Activated CD4-positive, alpha-beta T cell treated with anti-CD3 and anti-CD28 coated beads, Interleukin-2, amount 50 U/mL, for 4 hours (primary cell): ENCODE measurements around the gene XIRP1.

Experiments used
- DNase-seq, 2 experiments: peaks; one replicate each; pipeline ENCODE4 v3.0.0-alpha.2; 2020

Gene XIRP1

GRCh38 chr3:39207361-39208186 lies 15.2 kb upstream of the XIRP1 start:
- DNase-seq = no peak

- DNase-seq = no peak
These were observed 13.6 kb upstream of the XIRP1 start for GRCh38 chr3:39205919-39206516.

GRCh38 chr3:39205131-39205530 lies 12.7 kb upstream of the XIRP1 start:
- DNase-seq = no peak

- DNase-seq = no peak
These were observed 11.5 kb upstream of the XIRP1 start for GRCh38 chr3:39203860-39204259.

GRCh38 chr3:39203402-39203801 lies 11.0 kb upstream of the XIRP1 start:
- no peak for DNase-seq

- no peak for DNase-seq
These were observed 9.7 kb upstream of the XIRP1 start for GRCh38 chr3:39202094-39202493.

GRCh38 chr3:39196671-39197356 lies 4.4 kb upstream of the XIRP1 start:
- no peak for DNase-seq

GRCh38 chr3:39196034-39196433 lies 3.6 kb upstream of the XIRP1 start:
- no peak for DNase-seq

- DNase-seq = no peak
These were observed 996 bp upstream of the XIRP1 start for GRCh38 chr3:39193391-39193790.

- no peak for DNase-seq
These were observed 622 bp downstream of the XIRP1 start for GRCh38 chr3:39191773-39192172.

GRCh38 chr3:39191111-39191510 lies 1.3 kb downstream of the XIRP1 start:
- DNase-seq = no peak

GRCh38 chr3:39190281-39191025 lies 1.9 kb downstream of the XIRP1 start:
- DNase-seq = no peak

- peak in 1 of 2 experiments; percentile 54 for DNase-seq
These were observed 2.5 kb downstream of the XIRP1 start for GRCh38 chr3:39189959-39190269.

- DNase-seq = peak in 1 of 2 experiments; percentile 43
These were observed 3.0 kb downstream of the XIRP1 start for GRCh38 chr3:39189150-39189958.

GRCh38 chr3:39188271-39189149 lies 3.9 kb downstream of the XIRP1 start:
- no peak for DNase-seq

- no peak for DNase-seq
These were observed 4.8 kb downstream of the XIRP1 start for GRCh38 chr3:39187372-39188155.

- DNase-seq = no peak
These were observed 5.7 kb downstream of the XIRP1 start for GRCh38 chr3:39186692-39187151.

- no peak for DNase-seq
These were observed 6.3 kb downstream of the XIRP1 start for GRCh38 chr3:39185959-39186691.

GRCh38 chr3:39185326-39185958 lies 7.0 kb downstream of the XIRP1 start:
- no peak for DNase-seq
